Medulla oblongata (tissue), 1 donor: ENCODE data around the gene OR5K2.

Experiments
- DNase-seq: peaks from one replicate; pipeline ENCODE4 v3.0.0-alpha.2; 2015; ENCODE audit errors: extremely low spot score

OR5K2 gene

DNA sequence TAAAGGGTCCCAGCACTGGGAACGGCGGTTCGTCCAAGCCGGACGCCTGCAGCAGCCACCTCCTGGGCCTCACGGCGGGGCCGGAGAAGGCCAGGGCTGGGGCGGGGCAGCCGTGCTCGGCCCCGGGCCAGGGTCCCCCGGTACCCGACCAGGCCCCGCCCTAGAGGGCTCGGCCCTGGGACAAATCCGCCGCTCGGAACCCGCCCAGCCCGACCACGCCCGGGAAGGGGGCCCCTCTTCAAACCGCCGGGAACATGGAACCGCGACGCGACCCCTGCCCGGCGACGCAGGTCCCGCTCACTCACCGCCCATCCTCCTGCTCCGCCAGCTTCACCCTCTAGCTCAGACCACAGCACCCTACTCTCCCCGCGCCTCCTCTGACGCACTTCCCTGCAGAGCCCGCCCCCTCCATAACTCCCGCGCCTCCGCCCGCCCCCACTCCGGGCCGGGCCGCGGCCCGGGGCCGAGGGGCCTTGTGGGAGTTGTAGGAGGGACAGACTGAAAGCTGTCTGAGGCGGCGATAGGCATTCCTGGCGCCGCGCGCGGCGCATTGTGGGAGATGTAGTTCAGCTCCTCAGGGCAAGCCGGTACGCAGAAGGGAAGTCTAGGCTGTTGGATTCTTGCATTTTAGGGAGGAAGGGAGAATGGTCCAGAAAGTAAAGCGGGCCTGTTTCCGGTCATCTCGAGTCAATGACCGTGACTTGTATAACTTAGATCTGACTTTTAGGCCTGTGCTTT lies 25.2 kb downstream of the OR5K2 start, which contains the start of gene CLDND1:
CLDND1 (minus strand) TSS at position 359 of the 738 bp plus-strand sequence. CDS start 1,478 bp downstream, outside the sequence.
- DNase-seq: peak; percentile 99

DNA sequence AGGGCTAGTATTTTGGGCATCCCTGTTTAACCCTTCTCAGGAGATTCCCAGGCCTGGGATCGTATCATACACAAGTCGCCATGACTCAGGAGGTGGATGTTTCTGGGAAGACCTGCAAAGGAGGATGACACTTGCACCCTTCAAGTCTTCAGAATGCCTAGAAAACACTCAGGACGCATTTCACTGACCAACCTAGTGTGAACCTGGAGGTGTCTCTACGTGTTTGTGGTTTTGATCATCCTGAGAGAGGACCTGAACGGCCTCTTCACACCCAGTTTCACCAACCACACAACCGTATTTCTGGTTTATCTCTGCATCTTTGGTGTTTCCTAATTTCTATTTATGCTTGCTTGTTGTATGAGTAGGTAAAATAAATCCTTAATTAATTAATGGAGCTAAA lies 28.0 kb downstream of the OR5K2 start:
- no peak for DNase-seq

DNA sequence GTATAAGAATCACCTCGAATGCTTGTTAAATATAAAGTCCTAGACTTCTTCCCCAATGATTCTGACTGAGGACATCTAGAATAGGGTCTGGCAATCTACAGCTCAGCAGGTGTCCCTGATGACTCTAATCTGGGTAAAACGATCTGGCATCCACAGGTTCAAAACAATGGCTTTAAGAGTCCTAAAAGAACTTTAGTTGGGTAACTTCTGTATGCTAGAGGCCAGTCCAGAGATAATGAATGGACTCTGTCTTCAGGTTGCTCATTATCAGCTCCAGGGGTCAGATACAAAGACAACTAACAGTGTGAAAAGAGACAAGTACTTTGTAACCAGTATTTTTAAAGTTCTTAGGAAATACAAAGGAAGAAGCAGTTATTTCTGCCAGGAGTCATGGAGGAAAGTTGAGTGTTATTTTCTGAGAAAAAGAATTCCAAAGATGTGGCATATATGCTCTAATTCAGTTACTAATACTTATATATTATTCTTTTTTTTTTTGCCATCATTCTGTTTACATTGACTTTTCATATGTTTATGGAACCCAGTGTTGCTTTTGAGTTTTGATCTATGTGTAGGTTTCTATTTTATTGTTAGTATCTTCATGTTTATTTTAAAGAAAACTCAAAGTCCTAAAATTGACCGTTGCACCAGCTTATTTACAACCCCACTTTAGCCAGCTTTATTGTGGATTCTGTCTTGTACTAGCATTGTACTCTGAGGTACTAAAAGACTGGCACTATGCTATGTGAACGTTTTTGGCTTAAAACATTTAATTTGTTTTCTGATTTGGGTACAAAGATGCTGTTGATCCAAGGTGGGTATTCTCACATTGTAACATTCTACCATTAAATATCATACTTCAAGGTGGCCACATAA lies 31.2 kb downstream of the OR5K2 start:
- no peak for DNase-seq

DNA sequence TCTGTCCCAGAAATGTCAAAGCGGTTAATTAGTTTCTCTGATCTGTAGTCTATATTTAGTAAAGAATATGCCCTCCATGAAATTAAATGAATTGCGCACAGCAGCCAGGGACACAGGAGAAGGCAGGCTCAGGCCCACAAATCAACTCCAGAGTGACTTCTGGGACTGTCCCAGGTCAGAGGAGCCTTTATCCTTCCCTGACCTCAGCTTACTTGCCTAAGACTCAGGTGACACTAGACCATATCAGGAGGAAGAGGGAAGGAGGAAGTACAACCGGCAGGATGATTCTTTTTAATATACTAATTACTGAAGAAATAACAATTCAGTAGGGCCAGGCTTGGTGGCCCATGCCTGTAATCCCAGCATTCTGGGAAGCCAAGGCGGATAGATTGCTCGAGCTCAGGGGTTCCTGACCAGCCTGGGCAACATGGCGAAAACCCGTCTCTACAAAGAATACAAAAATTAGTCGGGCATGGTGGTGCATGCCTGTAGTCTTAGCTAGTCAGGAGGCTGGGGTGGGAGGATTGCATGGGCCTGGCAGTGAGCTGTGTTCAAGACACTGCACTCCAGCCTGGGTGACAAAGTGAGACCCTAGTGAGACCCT lies 32.5 kb downstream of the OR5K2 start:
- no peak for DNase-seq

DNA sequence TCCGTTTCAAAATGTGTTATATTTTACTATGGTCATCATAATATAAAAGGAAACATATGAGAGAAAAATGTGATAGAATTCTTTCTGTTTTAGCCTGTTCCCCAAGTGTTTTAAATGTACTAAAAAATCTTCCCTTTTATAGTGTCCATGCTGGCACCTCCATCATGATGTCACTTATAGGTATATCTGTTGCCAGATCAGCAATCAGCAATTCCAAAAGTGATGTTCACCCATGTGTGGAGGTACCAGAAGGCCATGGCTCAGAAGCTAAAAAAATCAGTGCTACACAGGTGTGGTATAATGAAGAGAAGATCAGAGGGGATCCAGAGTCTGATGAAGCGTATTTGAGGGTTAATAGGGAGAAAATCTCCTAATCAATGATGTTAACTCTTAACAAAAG lies 33.2 kb downstream of the OR5K2 start:
- no peak for DNase-seq

DNA sequence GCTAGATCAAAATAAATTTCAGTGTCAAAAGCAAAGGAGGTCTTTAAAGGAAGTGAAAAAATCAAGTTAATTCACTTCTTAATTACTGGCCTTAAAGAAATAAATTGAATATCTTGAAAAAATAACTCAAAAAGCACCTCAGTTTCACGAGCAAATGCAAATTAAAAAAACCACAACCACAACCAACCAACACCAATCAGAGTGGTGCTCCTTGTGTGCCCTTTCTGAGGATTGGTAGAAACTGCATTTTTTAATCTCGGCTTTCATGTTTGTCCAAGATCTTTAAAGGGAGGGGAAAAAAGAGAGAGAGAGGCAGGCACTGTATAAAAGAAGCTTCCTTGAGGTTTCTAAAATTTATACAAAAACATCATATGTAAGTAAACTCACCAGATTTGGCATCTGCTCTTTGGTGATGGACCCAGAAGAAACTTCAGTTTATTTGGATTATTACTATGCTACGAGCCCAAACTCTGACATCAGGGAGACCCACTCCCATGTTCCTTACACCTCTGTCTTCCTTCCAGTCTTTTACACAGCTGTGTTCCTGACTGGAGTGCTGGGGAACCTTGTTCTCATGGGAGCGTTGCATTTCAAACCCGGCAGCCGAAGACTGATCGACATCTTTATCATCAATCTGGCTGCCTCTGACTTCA lies 34.3 kb downstream of the OR5K2 start, which contains the start of gene GPR15:
GPR15 (plus strand) TSS at position 357 of the 653 bp plus-strand sequence; CDS start at position 413, 56 bp downstream.
- no peak for DNase-seq

DNA sequence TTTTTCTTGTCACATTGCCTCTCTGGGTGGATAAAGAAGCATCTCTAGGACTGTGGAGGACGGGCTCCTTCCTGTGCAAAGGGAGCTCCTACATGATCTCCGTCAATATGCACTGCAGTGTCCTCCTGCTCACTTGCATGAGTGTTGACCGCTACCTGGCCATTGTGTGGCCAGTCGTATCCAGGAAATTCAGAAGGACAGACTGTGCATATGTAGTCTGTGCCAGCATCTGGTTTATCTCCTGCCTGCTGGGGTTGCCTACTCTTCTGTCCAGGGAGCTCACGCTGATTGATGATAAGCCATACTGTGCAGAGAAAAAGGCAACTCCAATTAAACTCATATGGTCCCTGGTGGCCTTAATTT lies 34.8 kb downstream of the OR5K2 start:
- no peak for DNase-seq

DNA sequence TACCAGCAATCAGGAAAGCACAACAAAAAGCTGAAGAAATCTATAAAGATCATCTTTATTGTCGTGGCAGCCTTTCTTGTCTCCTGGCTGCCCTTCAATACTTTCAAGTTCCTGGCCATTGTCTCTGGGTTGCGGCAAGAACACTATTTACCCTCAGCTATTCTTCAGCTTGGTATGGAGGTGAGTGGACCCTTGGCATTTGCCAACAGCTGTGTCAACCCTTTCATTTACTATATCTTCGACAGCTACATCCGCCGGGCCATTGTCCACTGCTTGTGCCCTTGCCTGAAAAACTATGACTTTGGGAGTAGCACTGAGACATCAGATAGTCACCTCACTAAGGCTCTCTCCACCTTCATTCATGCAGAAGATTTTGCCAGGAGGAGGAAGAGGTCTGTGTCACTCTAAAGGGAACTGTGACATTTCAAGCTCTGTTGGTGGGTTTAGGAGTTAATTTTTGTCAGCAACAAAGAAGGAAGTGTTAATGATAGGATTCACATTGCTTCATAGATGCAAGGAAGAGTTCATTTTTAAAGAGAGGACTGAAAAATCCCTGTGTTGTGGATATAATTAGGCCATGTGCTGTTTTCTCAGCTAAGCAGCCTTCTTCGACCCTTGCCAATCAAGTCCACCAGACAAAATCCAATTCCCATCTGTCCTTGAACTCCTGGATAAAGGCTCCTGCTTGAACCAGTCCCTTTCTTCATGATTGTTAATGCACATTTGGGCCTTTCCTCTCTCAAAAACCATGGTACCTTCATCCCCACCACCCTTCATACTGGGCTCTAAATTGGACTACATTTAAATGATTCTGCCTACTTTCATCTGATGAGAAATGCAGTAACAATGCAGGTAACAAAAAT lies 35.5 kb downstream of the OR5K2 start:
- no peak for DNase-seq

DNA sequence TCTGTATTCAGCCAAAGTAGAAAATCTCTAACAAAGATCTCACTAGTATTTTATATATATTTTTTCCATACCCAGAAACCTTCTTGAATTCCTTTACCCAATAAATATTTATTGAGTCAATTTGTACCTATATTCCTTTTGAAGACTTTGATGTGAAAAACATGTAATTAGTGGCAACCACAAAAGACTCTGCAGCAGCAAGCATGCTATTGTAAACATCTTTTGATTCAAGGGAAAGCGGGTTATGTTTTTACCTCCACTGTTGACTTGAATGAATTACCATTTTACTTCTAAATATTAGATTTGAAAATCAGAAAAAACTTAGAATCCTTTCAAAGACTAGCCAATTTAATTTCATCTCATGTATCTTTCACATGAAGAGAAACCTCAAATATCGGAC lies 36.7 kb downstream of the OR5K2 start:
- DNase-seq: no peak

DNA sequence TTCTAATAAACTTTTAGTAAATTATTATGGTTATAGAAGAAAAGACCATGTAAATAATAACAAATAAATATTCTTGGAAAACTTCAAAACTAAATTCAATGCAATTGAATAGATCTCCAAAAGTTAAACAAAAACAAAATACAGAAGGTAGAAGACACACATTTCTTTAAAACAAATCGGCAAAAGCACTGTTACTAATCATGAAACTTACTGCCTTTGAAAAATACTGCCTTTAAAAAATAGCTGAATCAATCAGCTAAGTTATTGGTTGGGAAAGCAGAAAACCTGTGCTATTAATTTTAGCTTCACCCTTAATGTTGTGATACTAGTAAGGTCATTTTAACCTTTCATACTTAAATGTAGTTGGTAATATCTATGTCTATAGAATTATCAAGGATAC lies 37.3 kb downstream of the OR5K2 start:
- DNase-seq: no peak

DNA sequence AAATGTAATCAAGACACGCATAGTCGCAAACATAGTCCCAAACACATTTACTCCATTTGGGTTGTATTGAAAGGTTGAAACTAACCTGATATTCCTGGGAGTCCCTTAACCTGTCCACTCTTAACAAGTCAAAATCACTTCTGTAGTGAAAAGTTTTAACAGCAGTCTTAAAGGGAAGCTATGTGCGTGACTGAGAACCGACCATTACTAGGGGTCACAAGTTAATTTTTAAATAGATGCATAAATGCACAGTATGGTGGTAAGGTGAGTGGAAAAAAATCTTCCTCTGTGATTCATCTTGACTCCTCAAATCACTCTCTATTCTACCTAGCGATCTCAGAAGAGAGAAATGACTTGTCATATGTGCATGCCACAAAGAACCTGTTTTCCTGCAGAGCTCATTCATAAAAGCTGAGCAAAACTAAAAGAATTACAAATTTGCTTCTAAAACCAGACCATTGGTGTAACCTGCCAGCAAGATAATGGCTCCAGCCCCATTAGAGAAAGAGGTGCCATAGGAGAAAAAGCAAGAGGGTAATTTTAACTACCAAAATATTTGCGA lies 39.1 kb downstream of the OR5K2 start:
- no peak for DNase-seq

DNA sequence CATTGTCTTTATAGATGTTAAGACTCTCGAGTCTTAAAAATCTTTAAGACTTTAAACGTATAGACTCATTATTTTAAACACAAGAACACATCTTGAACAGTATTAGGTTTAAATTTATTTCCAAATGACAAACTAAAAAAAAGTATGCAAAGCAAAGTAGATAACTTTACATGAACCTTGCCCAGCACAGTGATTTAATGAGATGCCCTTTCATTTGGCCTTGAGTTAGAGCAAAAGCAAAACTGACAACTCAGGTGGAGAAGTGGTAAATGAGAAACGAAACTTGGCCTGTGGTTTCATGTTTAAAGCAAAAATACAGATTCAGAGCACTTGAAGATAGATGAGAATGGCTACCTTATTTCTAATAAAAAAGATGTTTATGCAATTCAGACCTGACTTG lies 42.9 kb downstream of the OR5K2 start:
- no peak for DNase-seq

DNA sequence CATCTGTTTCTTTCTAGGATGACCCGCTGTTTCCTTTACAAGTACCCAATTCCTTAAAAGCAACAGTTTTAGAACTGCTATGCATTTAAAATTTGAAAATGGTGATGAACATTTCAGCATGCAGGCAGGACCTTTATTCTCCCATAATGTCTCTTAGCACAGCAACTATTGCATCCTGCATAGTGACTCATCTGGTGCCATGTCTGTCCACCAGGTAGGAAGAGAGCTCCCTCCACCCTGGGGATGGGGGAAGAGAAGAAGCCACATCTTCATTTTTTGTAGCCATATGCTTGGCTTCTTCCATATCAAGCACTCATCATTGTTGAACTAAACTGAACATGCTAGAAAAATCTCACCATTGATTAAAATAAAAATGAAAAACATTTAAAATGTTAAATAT lies 44.2 kb downstream of the OR5K2 start:
- no peak for DNase-seq

DNA sequence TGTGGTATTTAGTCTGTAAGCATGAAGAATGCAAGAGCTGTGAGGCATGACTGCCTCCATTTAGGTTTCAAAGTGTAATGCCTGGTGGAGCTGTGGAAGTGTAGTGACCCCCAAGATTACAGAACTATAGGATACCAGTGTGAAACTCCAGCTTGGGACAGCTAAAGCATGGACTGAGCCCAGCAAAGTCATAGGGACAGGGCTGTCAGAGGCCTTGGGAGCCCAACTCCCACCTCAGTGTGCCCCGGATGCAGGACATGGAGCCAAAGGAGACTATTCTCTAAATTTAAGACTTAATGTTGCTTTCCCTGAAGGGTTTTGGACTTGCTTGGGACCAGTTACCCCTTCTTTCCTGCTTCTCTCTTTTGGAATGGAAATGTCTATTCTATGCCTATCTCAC lies 45.1 kb downstream of the OR5K2 start:
- no peak for DNase-seq

DNA sequence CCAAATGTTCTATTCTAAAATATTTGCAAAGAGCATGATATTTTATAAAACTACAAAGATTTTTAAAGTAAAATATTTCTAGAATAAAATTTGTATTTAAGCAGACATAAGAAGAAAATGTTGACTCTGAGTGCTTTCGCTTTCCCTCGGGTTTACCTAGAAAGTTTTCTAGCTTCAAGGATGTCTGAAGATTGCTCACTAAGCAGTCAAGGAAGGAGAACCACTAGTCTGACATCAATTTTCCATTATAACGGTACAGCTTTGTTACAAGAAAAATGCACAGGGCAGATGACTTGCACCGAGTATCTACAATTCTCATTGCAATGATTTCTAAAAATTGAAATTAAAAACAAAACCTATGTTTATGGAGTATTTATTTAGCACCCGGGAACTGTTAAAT lies 48.5 kb downstream of the OR5K2 start:
- DNase-seq: no peak
